Measurements from ENCODE around the gene PEX6. TPM values are rescaled to one million over a fixed set of nuclear protein-coding genes. Genes with fewer than 3 reads are reported as not detected.

PEX6 gene
- polyA plus RNA-seq, 1 donor (not counting 4 experiments of a cell fraction or from before 2014, with no cell fraction given) = 5.6 TPM

DNA sequence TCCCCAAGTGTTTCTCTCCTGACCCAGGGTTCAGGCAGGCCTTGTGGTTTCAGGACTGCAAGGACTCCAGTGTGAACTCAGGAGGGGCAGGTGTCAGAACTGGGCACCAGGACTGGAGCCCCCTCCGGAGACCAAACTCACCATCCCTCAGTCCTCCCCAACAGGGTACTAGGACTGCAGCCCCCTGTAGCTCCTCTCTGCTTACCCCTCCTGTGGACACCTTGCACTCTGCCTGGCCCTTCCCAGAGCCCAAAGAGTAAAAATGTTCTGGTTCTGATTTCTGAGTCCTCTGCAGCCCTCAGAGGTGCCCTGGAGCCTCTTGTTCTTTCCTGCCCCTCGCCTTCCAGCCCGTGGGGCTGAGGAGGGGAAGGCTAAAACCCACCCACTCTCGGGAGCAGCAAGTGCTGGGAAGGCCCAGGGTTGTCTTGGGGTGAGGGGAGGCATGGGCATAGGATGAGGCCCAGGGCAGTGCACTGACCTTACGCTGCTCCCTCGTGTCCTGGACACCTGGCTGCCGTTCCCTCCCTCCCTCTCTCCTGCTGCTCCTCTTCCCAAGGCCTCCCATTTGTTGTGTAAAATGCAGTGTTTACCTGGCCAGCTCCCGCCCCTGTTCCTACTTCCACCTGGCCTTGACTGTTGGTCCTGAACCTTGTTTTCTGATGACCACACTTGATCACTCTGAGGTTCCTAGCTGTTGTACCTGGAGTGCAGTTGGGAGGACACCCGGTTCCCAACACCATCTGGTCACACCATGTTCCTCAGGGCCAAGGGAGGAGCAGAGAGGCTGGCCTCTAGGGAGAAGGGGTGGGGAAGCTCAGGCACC is 39.8 kb downstream of the PEX6 start:
- Histone ChIP-seq H3K4me1 (ENCODE audit: control insufficient read depth, extremely low read depth, insufficient read depth, low read length) (no peaks in the 10 kb centered on the region), H3K4me2 (ENCODE audit: control insufficient read depth, extremely low read depth, insufficient read depth, low read depth, low read length) (no peak overlapping the region), H3K36me3 (ENCODE audit: control insufficient read depth in 2 of 2, extremely low read depth in 1 of 2, insufficient read depth in 2 of 2, low read length in 2 of 2) (peaks cover 23 to 27% of the 10 kb centered on the region in 2 experiments), H3K9me3 (ENCODE audit: control insufficient read depth, low read depth, low read length) (no peaks in the 10 kb centered on the region), H3K4me3 (ENCODE audit: control insufficient read depth in 2 of 3, extremely low read depth in 1 of 3, insufficient read depth in 2 of 3, low read depth in 1 of 3, low read length in 3 of 3) (no peak overlapping the region), H2AFZ (ENCODE audit: control insufficient read depth, low read length) (no peak overlapping the region), H3K79me2 (ENCODE audit: control insufficient read depth, insufficient read depth, low read length) (peaks cover 1% of the 10 kb centered on the region), H3K27me3 (ENCODE audit: control insufficient read depth, extremely low read depth, insufficient read depth, low read length) (no peaks in the 10 kb centered on the region), H3K9me1 (ENCODE audit: control insufficient read depth, extremely low read depth, insufficient read depth, low read length) (no peaks in the 10 kb centered on the region), H3K27ac (ENCODE audit: control insufficient read depth, insufficient read depth, low read length) (no peak overlapping the region), H4K20me1 (ENCODE audit: control insufficient read depth, extremely low read depth, insufficient read depth, low read length) (no peaks in the 10 kb centered on the region), H3K9ac (ENCODE audit: control insufficient read depth, extremely low read depth, insufficient read depth, low read length) (no peak overlapping the region)
- DNase-seq (ENCODE audit: low read depth, low spot score) (no peak), FAIRE-seq (no peak)
- TF ChIP-seq EZH2 (IDR thresholded peaks at IDR 0.05; ENCODE audit: low read length) = no peak
- TF ChIP-seq, protein P1, sequence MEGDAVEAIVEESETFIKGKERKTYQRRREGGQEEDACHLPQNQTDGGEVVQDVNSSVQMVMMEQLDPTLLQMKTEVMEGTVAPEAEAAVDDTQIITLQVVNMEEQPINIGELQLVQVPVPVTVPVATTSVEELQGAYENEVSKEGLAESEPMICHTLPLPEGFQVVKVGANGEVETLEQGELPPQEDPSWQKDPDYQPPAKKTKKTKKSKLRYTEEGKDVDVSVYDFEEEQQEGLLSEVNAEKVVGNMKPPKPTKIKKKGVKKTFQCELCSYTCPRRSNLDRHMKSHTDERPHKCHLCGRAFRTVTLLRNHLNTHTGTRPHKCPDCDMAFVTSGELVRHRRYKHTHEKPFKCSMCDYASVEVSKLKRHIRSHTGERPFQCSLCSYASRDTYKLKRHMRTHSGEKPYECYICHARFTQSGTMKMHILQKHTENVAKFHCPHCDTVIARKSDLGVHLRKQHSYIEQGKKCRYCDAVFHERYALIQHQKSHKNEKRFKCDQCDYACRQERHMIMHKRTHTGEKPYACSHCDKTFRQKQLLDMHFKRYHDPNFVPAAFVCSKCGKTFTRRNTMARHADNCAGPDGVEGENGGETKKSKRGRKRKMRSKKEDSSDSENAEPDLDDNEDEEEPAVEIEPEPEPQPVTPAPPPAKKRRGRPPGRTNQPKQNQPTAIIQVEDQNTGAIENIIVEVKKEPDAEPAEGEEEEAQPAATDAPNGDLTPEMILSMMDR (optimal IDR thresholded peaks at IDR 0.05 in 1 of 3, IDR thresholded peaks at IDR 0.05 in 1 of 3, conservative IDR thresholded peaks at IDR 0.05 in 1 of 3; ENCODE audit: extremely low read depth in 1 of 3, insufficient read depth in 2 of 3, low read length in 3 of 3) = no peak
- dilution Hi-C loops (cut with MboI; ENCODE audit: extremely low pct_ligation_motif_present, low sequenced_read_pairs) = no loop called here

DNA sequence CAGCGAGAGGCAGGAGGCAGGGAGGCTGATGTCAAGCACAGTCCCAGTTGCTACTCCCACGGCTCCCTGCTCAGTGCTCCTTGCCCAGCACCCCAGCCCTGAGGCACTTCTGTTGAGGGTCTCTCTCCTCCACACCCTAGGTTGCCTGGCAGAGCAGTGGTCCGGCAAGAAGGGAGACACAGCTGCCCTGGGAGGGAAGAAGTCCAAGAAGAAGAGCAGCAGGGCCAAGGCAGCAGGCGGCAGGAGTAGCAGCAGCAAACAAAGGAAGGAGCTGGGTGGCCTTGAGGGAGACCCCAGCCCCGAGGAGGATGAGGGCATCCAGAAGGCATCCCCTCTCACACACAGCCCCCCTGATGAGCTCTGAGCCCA is 40.6 kb downstream of the PEX6 start:
- no peak overlapping the region for H3K9ac ChIP-seq (ENCODE audit: control insufficient read depth, extremely low read depth, insufficient read depth, low read length)
- H3K27ac ChIP-seq (ENCODE audit: control insufficient read depth, insufficient read depth, low read length) = no peak overlapping the region
- dilution Hi-C loops (cut with MboI; ENCODE audit: extremely low pct_ligation_motif_present, low sequenced_read_pairs) = no loop called here
- FAIRE-seq = no peak
- H3K27me3 ChIP-seq (ENCODE audit: control insufficient read depth, extremely low read depth, insufficient read depth, low read length) = no peaks in the 10 kb centered on the region
- H3K4me3 ChIP-seq (ENCODE audit: control insufficient read depth in 2 of 3, extremely low read depth in 1 of 3, insufficient read depth in 2 of 3, low read depth in 1 of 3, low read length in 3 of 3) = no peak overlapping the region
- TF ChIP-seq, protein P1 (optimal IDR thresholded peaks at IDR 0.05 in 1 of 3, IDR thresholded peaks at IDR 0.05 in 1 of 3, conservative IDR thresholded peaks at IDR 0.05 in 1 of 3; ENCODE audit: extremely low read depth in 1 of 3, insufficient read depth in 2 of 3, low read length in 3 of 3) = no peak
- TF ChIP-seq EZH2 (IDR thresholded peaks at IDR 0.05; ENCODE audit: low read length) = no peak
- peaks cover 2% of the 10 kb centered on the region for H3K79me2 ChIP-seq (ENCODE audit: control insufficient read depth, insufficient read depth, low read length)
- H2AFZ ChIP-seq (ENCODE audit: control insufficient read depth, low read length) = no peak overlapping the region
- H4K20me1 ChIP-seq (ENCODE audit: control insufficient read depth, extremely low read depth, insufficient read depth, low read length) = no peaks in the 10 kb centered on the region
- H3K9me1 ChIP-seq (ENCODE audit: control insufficient read depth, extremely low read depth, insufficient read depth, low read length) = no peaks in the 10 kb centered on the region
- no peaks in the 10 kb centered on the region for H3K4me1 ChIP-seq (ENCODE audit: control insufficient read depth, extremely low read depth, insufficient read depth, low read length)
- H3K4me2 ChIP-seq (ENCODE audit: control insufficient read depth, extremely low read depth, insufficient read depth, low read depth, low read length) = no peak overlapping the region
- H3K9me3 ChIP-seq (ENCODE audit: control insufficient read depth, low read depth, low read length) = no peaks in the 10 kb centered on the region
- H3K36me3 ChIP-seq (ENCODE audit: control insufficient read depth in 2 of 2, extremely low read depth in 1 of 2, insufficient read depth in 2 of 2, low read length in 2 of 2) = peaks cover 21 to 28% of the 10 kb centered on the region in 2 experiments
- no peak for DNase-seq (ENCODE audit: low read depth, low spot score)

Measured in keratinocyte (primary cell).